HCEC 1CT (cell line): ENCODE results near the gene C3.
"Not testable (repeated sequence)": the region's sequence is repeated elsewhere in the genome, so short reads cannot be mapped to it uniquely, and the experiment has no call there.

Experiments used
- DNase-seq: peaks from one replicate; pipeline ENCODE4 v3.0.0-alpha.2; 2017

The C3 gene

DNA sequence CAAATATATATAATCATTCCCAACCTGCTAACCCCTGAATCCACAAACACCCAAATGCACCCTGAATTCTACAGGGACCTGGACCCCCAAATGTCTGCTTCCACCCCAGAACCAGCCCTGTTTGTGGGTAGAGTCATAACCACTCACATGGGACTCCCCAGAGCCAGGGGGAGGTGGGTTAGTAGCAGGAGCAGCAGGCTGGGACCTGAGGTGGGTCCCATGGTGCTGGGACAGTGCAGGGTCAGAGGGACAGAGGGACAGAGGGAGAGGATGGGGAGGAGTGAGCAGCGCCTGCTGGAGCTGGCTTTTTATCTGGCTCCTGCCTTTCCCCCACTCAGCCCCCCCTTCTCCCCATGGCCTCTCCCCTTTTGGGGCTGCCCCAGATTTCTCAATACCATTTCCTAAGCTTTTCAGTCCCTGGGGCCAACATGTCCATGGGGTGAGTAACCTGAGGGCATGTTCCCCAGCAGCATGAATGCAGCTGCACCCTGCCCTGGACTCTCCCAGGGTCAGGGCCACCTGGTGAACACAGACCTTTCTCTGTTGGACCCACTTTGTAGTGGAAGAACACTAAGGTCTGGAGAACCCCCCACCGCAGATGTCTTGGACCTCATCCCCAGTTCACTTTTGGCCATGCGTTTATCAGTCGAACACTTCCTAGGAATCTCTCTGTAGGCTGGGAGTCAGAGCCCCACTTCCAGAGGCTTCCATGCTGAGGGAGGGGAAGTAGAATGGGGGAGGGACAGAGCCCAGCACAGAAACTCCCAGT, at the start of gene C3:
Gene C3 (minus strand): TSS at position 282 of the 769 bp plus-strand sequence. CDS start 61 bp downstream, at position 221.
- DNase-seq, result peak; percentile 85

- peak; percentile 41 for DNase-seq
Measured at GRCh38 chr19:6769006-6769619, 48.7 kb upstream of the C3 start.

- no peak for DNase-seq
Measured at GRCh38 chr19:6768236-6768785, 47.9 kb upstream of the C3 start.

DNA sequence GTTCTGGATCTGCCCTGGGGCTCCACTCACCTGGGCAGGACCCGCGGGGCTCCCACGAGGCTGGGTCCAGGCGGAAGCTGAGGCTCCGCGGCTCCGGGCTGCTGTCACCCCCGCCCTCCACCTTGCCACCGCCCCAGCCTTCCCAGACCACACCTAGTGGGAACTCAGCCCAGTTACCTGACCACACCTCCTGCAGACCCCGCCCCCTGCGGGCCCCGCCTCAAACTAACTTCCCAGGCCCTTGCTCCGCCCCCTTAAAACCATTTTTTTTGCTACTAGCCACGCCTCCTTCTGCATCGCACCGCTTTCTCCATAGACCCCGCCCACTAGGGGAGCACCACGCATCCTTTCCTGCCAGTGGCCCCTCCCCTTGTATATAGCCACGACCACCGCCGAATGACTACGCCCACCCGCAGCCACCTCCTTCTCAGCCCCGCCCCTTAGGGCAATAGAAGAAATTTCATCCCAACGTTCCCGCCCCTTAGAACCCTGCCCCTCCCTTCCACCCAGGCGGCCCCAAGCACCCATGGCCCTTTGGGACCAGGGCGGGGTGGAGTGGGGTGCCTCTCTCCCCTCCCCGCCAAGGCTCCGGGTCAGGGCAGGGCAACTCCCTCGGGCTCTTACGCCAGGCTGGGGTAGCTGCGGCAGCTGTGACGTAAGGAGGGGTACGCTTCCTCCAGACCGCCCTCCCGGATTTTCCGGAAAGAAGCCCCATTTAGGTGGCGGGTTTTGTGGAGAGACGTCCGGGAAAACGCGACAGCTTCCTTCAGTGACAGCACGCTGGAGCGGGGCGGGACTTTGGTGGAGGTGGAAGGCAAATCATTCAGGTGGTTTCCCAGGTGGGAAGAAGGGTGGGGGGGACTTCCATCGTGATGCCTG, 47.1 kb upstream of the C3 start, which contains the start of gene SH2D3A:
Gene SH2D3A (minus strand): TSS at position 79 of the 879 bp plus-strand sequence. CDS start 3,687 bp downstream, outside the sequence.
- no peak for DNase-seq

GRCh38 chr19:6767081-6767356, 46.6 kb upstream of the C3 start:
- no peak for DNase-seq

DNA sequence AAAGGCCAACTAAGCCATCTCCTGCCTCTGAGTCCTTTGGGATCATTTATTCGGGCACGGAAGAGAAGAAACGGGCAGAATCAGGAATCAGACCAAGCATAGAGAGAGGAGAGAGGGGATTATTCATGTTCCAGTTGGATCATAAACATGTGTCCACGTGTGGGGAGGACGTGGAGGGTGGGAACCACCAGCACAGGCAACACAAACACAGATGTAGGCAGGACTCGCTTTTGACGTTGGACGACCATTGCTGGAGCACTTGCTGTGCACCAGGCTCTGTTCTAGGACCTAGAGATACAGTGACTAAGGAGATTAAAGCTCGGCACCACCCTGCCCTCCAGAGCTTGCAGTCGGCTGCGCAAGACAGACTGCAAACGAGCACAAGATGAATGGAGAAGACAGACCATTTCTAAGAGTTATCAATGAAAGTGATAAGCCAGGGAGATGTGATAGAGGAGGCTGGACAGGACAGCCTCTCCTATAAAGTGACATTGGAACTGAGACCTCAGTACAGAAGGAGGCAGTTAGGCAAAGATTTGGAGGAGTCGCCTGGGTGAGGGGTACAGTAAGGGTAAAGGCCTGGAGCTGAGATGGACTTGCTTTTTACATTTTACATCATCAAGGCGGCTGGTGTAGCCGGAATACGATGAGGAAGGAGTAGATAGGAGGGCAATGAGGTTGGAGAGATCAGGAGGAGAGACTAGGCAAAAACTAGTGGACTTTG, 46.1 kb upstream of the C3 start:
- DNase-seq, result no peak

DNA sequence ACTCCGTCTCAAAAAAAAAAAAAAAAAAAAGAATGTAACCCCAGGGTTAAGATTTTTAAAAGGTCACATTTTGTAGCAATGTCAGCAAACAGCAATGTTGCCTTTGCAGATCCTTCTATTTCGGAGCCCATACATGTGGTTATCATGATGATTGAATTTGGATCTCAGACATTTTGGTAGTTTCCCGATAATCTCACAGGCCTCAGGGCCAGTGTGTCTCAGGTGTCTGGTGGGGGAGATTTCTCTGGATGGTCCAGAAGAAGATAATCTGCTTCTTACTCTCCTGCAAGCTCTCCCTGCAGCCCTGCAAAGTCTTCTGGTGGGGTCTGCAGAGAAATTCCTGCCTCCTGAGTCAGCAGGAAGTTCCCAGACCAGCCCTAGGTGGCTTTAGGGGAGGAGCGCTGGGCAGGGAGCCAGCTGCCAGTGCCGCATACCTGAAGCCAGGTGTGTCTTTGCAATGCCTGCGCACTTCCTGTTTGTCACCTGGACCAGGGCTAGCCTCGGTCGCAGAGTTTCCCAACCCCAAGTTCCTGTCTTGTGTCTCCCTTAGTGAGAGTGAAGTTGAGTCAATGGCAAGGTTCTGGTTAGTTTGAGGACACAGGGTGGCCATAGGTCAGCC, 45.4 kb upstream of the C3 start:
- no peak for DNase-seq

- not testable (repeated sequence) for DNase-seq
Measured at GRCh38 chr19:6762253-6762797, 41.9 kb upstream of the C3 start.

- DNase-seq, result no peak
Measured at GRCh38 chr19:6761053-6761676, 40.7 kb upstream of the C3 start.

GRCh38 chr19:6760606-6761005, 40.2 kb upstream of the C3 start:
- DNase-seq, result no peak

DNA sequence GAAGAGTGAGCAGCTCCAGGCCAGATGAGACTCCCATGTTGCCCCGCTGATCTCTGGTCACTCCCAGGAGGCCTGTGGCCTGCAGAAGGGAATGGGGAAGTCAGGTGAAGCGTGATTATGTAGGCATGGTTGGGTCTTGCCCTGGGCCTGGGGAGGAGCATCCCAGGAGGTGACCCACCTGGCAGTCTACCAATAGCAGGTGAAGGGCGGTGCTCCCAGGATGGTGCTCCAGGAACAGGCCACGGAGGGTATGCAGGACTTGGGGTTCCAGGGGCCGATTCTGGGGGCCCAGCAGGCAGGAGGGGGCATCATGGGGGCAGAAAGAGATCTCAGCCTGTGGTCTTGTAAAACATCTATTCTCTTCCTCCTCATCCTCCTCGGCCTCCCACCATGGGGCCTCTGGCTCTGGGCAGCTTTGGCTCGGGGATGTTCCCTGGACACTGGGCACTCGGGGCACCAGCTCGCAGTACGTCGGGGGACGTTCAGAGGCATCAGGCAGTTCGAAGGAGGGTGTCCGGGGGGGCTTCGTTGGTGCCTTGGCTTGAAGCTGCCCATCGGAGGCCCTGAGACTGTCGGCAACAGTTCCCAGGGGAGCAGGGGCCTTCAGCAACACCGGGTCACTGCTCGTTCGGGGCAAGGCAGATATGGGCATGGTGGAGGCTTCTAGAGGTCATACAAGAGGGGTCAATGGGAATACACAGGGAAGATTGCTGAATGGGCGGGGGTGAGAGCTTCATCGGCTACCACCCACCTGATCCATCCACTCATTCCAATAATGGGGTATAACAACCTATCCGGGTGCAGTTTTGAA, 34.4 kb upstream of the C3 start:
- no peak for DNase-seq

DNA sequence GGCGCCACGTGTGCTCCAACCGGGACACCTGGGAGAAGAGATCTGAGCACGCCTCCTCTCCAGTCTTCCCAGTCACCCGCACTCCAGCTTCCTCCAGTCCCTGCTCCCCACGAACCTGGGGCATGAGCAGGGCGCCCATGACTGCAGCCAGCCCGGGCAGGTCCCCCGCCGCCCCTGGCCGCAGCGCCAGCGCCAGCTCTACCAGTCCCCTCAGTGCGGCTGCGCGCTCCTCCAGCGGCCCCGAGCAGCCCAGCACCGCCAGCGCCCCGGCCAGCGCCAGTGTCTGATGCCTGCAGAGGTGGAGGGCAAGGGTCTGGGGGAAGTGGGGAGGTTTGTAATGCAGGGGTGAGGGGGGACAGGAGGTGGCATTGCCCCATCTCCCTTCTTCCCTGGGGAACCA, 33.7 kb upstream of the C3 start:
- no peak for DNase-seq

GRCh38 chr19:6753178-6754031, 33.0 kb upstream of the C3 start:
- peak; percentile 43 for DNase-seq

DNA sequence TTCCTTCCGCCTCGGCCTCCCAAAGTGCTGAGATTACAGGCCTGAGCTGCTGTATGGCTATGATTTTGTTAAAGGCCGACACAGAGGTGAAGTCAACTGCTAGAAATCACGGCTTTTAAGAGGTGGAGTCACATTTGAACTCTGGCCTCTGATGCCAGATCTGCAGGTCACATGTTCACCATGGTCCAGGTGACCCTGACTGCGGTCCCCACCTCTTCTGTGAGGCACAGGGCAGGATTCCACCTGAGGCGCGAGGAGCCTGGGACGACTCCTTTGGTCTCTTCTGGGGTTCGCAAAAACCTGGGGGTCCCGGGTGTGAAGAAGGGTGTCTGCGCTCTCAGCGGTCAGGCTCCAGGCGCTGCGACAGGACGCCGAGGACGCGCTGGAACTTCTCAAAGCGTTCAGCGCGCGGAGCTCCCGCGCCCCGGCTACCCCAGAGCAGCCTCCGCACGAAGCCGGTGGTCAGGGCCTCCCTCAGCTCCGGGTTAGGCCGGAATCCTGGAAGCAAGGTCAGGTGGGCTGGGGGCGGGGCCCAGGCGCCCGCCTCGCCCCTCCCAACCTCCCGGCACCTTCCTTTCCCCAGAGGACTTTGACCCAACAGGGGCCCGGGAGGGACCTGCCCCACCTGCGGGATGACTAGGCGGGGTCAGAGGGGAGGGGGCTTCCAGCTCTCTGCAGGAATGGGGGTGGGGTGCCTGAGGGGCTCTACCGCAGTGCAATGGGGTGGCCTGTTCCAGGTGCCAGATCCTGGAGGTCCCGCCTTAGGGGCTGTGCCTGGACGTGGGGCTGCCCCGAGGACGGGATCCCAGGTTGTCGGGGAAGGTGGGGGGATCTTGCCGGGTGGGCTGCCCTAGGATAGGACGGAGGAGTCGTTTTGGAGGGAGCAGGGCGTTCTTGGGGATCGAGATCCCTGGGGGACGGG, 32.1 kb upstream of the C3 start:
- DNase-seq, result no peak

DNA sequence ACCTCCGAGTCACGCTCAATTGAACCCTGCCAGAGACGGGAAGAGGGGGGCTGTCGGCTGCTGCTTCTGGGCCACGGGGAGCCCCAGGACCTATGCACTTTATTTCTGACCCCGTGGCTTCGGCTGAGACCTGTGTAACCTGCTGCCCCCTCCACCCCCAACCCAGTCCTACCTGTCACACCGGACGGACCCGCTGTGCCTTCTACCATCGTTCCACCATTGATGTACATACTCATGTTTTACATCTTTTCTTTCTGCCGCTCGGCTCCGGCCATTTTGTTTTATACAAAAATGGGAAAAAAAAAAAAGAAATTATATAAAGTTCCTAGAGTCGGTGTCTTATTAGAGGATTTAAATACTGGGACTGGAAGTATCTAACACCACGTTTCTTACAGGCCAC, 30.7 kb upstream of the C3 start:
- DNase-seq, result no peak

GRCh38 chr19:6750062-6750461, 29.6 kb upstream of the C3 start:
- DNase-seq, result no peak

DNA sequence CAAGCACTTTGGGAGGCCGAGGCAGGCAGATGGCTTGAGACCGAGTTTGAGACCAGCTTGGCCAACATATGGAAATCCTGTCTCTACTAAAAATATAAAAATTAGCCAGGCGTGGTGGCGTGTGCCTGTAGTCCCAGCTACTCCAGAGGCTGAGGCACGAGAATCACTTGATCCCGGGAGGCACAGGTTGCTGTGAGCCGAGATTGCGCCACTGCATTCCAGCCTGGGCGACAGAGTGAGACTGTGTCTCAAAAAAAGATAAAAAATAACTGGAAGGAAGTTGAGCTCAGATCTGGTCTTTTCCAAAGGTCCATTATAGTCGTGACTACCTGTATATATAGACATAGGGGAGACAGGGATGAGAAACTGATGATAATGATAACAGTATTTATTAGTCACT, 28.1 kb upstream of the C3 start:
- not testable (repeated sequence) for DNase-seq

GRCh38 chr19:6745965-6746364, 25.5 kb upstream of the C3 start:
- DNase-seq, result no peak
